Nephron (organoid): ENCODE data around the gene SHANK1.

Experiments
- H3K27ac Mint-ChIP-seq, 3 experiments: 2 replicates each; pipeline ENCODE4 v1.8.0; 2020; ENCODE audit warnings: mixed read lengths in 3 of 3, mild to moderate bottlenecking in 2 of 3, moderate library complexity in 1 of 3
- H3K27me3 Mint-ChIP-seq: 2 replicates; pipeline ENCODE4 v1.8.0; 2021; ENCODE audit warnings: low read depth, mild to moderate bottlenecking, moderate library complexity, mixed read lengths
- H3K36me3 Mint-ChIP-seq: 2 replicates; pipeline ENCODE4 v1.8.0; 2020; ENCODE audit warnings: low read depth, mixed read lengths
- H3K4me1 Mint-ChIP-seq: 2 replicates; pipeline ENCODE4 v1.8.0; 2020; ENCODE audit warnings: mixed read lengths
- H3K4me3 Mint-ChIP-seq, 3 experiments: 2 replicates each; pipeline ENCODE4 v1.8.0; 2020; ENCODE audit warnings: mild to moderate bottlenecking in 3 of 3, mixed read lengths in 3 of 3, moderate library complexity in 2 of 3
- H3K9me3 Mint-ChIP-seq: 2 replicates; pipeline ENCODE4 v1.8.0; 2020; ENCODE audit warnings: mixed read lengths
- TF ChIP-seq, protein P1 (sequence below), 3 experiments: fragments of 200-600 bp; sonication (generic); IDR thresholded peaks; one replicate each; pipeline ENCODE4 v1.5.0; 2021; ENCODE audit warnings: antibody characterized with exemption in 3 of 3; ENCODE audit not compliant: unreplicated experiment in 3 of 3

SHANK1 gene

GRCh38 chr19:50659318-50660087 is 60.1 kb downstream of the SHANK1 start:
- Mint-ChIP-seq H3K36me3 (peaks cover 4% of the 10 kb centered on the region), H3K27ac (peak overlapping the region in 2 of 3 experiments; percentile 38 to 97), H3K27me3 (peaks cover 28% of the 10 kb centered on the region), H3K9me3 (no peaks in the 10 kb centered on the region), H3K4me3 (peak overlapping the region; percentile 83 to 93 (median 90)), H3K4me1 (peaks cover 16% of the 10 kb centered on the region)
- TF ChIP-seq, protein P1, sequence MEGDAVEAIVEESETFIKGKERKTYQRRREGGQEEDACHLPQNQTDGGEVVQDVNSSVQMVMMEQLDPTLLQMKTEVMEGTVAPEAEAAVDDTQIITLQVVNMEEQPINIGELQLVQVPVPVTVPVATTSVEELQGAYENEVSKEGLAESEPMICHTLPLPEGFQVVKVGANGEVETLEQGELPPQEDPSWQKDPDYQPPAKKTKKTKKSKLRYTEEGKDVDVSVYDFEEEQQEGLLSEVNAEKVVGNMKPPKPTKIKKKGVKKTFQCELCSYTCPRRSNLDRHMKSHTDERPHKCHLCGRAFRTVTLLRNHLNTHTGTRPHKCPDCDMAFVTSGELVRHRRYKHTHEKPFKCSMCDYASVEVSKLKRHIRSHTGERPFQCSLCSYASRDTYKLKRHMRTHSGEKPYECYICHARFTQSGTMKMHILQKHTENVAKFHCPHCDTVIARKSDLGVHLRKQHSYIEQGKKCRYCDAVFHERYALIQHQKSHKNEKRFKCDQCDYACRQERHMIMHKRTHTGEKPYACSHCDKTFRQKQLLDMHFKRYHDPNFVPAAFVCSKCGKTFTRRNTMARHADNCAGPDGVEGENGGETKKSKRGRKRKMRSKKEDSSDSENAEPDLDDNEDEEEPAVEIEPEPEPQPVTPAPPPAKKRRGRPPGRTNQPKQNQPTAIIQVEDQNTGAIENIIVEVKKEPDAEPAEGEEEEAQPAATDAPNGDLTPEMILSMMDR (IDR thresholded peaks at IDR 0.05; ENCODE audit: unreplicated experiment in 3 of 3): no peak

DNA sequence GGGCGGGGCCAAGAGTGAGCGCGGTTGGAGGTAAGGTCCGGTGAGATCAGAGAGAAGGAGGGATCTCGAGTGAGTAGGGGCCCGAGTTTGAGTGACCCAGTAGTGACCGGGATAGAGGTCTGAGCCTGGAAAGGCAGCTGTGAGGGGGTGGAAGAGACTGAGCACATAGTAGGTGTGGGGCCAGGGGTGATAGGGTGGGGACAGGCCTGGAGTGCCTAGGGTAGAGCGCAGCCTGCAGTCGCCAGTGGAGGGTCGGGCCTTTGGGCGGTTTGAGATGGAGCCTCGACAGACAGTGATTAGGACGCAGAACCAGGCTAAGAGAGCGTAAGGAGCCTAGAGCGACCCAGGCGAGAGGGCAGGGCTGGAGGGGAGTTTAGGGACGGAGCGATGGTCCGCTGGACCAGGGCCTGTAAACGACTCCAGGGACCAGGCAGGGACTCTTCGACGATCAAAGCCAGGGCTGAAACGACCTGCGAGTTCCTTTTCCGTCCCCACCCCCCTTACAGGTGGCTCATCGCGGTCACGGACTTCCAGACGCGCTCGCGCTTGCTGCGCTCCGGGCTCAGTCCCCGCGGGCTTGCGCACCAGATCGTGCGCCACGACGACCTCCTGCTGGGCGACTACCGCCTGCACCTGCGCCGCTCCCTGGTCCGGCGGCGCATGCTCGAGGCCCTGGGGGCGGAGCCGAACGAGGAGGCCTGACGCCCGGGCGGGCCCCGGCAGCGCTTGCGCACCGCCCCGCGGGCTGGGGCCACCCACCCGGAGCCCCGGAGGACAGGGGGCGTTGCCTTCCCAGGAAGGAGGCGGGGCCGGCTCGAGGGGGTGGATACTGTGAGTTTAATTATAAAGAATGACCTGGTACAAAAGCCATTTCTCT is 60.9 kb downstream of the SHANK1 start:
- Mint-ChIP-seq H3K27ac (peak overlapping the region; percentile 77 to 97 (median 96)), H3K9me3 (no peaks in the 10 kb centered on the region), H3K4me3 (peak overlapping the region; percentile 90 to 95 (median 93)), H3K4me1 (peaks cover 16% of the 10 kb centered on the region), H3K27me3 (peaks cover 27% of the 10 kb centered on the region), H3K36me3 (peaks cover 4% of the 10 kb centered on the region)
- TF ChIP-seq, protein P1 (IDR thresholded peaks at IDR 0.05; ENCODE audit: unreplicated experiment in 3 of 3): peak in 1 of 3 experiments; percentile 27

DNA sequence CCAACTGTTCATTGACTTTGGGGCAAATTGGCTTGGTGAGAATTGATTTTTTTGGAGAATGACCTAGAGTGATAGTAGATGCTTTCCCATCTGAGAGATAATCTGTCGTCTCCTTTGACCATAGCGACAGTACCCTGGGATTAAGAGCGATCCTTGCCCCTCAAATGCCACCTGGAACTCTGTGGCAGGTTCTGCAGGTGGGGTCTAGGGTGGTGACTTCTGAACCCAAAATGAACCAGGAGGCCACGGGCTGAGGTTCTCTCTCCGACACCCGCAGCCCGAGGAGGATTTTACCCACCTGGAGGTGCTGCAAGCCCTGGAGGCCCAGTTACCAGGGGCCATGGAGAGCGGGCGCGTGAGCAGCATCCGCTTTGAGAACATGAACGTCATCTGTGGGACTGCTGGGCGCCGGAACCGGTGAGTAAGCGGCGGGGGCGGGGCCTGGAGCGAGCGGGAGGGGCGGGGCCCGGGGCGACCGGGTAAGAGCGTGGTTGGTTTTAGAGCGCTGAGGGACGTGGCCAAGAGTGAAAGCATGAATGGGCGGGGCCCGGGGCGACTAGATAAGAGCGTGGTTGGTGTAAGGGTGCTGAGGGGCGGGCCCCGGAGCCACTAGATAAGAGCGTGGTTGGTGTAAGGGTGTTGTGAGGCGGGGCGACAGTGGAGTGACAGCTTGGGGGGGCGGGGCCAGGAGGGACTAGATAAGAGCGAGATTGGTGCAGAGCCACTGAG is 61.7 kb downstream of the SHANK1 start:
- Mint-ChIP-seq H3K27ac (peak overlapping the region; percentile 77 to 97 (median 96)), H3K4me3 (peak overlapping the region; percentile 90 to 95 (median 93)), H3K36me3 (peaks cover 4% of the 10 kb centered on the region), H3K4me1 (peaks cover 16% of the 10 kb centered on the region), H3K9me3 (no peaks in the 10 kb centered on the region), H3K27me3 (peaks cover 25% of the 10 kb centered on the region)
- TF ChIP-seq, protein P1 (IDR thresholded peaks at IDR 0.05; ENCODE audit: unreplicated experiment in 3 of 3): no peak

DNA sequence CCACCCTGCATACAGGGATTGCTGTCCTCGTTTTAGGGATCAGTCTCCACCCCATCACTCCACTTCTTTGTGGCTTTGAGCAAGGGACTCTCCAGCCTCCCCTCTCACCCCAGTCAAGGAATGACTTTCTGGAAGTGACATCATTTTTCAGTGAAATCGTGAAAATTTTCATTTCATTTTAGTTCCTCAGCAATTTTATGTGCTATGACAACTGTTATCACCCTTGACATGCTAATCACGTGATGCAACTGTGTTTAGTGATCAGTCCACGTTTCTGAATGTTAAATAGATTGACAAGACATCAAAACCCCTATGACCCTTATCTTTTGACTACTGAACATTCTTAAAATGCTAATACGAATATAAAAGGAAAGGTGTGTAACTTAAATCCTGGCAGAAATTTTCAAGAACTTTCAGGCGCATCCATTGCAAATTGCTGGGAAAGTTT is 62.4 kb downstream of the SHANK1 start:
- peaks cover 16% of the 10 kb centered on the region for H3K4me1 Mint-ChIP-seq
- TF ChIP-seq, protein P1 (IDR thresholded peaks at IDR 0.05; ENCODE audit: unreplicated experiment in 3 of 3): no peak
- H3K27ac Mint-ChIP-seq: peak overlapping the region; percentile 77 to 97 (median 96)
- no peaks in the 10 kb centered on the region for H3K9me3 Mint-ChIP-seq
- H3K36me3 Mint-ChIP-seq: peaks cover 4% of the 10 kb centered on the region
- peak overlapping the region; percentile 90 to 95 (median 93) for H3K4me3 Mint-ChIP-seq
- H3K27me3 Mint-ChIP-seq: peaks cover 29% of the 10 kb centered on the region

GRCh38 chr19:50654882-50655281 is 64.7 kb downstream of the SHANK1 start:
- peak overlapping the region; percentile 45 to 60 (median 55) for H3K4me3 Mint-ChIP-seq
- no peaks in the 10 kb centered on the region for H3K36me3 Mint-ChIP-seq
- H3K27me3 Mint-ChIP-seq: peaks cover 26% of the 10 kb centered on the region
- peak overlapping the region in 2 of 3 experiments; percentile 69 to 85 for H3K27ac Mint-ChIP-seq
- TF ChIP-seq, protein P1 (IDR thresholded peaks at IDR 0.05; ENCODE audit: unreplicated experiment in 3 of 3): no peak
- peaks cover 5% of the 10 kb centered on the region for H3K4me1 Mint-ChIP-seq
- H3K9me3 Mint-ChIP-seq: no peaks in the 10 kb centered on the region
